GM12878 (cell line): ENCODE data around the gene UNC5B. TPM values are rescaled to one million over a fixed set of nuclear protein-coding genes. Genes with fewer than 3 reads are reported as not detected.

ENCODE experiments used
- ATAC-seq: fragments of 200-7000 bp; cut with Tn5 transposase; 3 replicates; pipeline ENCODE4 v1.9.1; 2020; ENCODE audit warnings: mild to moderate bottlenecking, moderate library complexity
- BruUV-seq: library from RNA; stranded (reverse); fragments of 400-500 nt; replicated peaks from 2 replicates; lab custom pipeline; 2021; lab: Mats Ljungman, UMichigan
- CTCF ChIA-PET: fragments of 300-600 bp; sonication (Branson Sonifier 250); formaldehyde crosslinking; extraction: SDS; loops from one replicate; lab custom pipeline; 2021; ENCODE audit warnings: inconsistent platforms; lab: Yijun Ruan, JAX
- POLR2A ChIA-PET: fragments of 350-600 bp; formaldehyde crosslinking; extraction: SDS; loops from one replicate; lab custom pipeline; 2021; ENCODE audit warnings: inconsistent platforms; lab: Charles Lee
- RAD21 ChIA-PET: fragments of 300-600 bp; sonication (Branson Sonifier 250); formaldehyde crosslinking; loops from one replicate; lab custom pipeline; 2023; ENCODE audit warnings: antibody characterized with exemption; ENCODE audit not compliant: unreplicated experiment; lab: Charles Lee
- SMC1A ChIA-PET: fragments of 300-600 bp; sonication (Branson Sonifier 250); formaldehyde crosslinking; loops from one replicate; lab custom pipeline; 2023; ENCODE audit not compliant: unreplicated experiment, uncharacterized antibody; lab: Charles Lee
- DNase-seq: peaks from one replicate; pipeline ENCODE4 v3.0.0-alpha.2; 2011; ENCODE audit warnings: low read depth, low spot score
- FAIRE-seq: peaks from 3 replicates; lab custom pipeline; 2011; peaks lifted over from hg19 to GRCh38; lab: Jason Lieb, UNC
- H2AFZ ChIP-seq: 2 replicates; pipeline ENCODE4 v1.6.0; 2011; ENCODE audit warnings: low read depth, low read length, control low read depth; ENCODE audit not compliant: control insufficient read depth
- H3K27ac ChIP-seq: 2 replicates; pipeline ENCODE4 v1.5.1; 2011; ENCODE audit warnings: control low read depth; ENCODE audit not compliant: control insufficient read depth, insufficient read depth
- H3K27me3 ChIP-seq, 2 experiments: replicated peaks in 1 of 2; 2 replicates each; pipeline versions ENCODE4 v1.6.0 to v1.6.1; 2011; ENCODE audit warnings: low read length in 1 of 2; ENCODE audit not compliant: control insufficient read depth in 2 of 2, insufficient read depth in 2 of 2
- H3K36me3 ChIP-seq, 2 experiments: 2 replicates each; pipeline ENCODE4 v1.5.1; 2011; ENCODE audit warnings: low read length in 1 of 2; ENCODE audit not compliant: control insufficient read depth in 2 of 2, insufficient read depth in 2 of 2
- H3K4me1 ChIP-seq: 2 replicates; pipeline ENCODE4 v1.6.1; 2011; ENCODE audit warnings: mild to moderate bottlenecking, low read length, moderate library complexity, mixed read lengths; ENCODE audit not compliant: control insufficient read depth, insufficient read depth
- H3K4me2 ChIP-seq: 2 replicates; pipeline ENCODE4 v1.6.0; 2011; ENCODE audit warnings: control low read depth; ENCODE audit not compliant: control insufficient read depth, insufficient read depth
- H3K4me3 ChIP-seq: fragments of 200-600 bp; sonication (generic); 2 replicates; pipeline ENCODE4 v1.5.1; 2016
- H3K79me2 ChIP-seq: 2 replicates; pipeline ENCODE4 v1.6.0; 2011; ENCODE audit warnings: low read length; ENCODE audit not compliant: control insufficient read depth, insufficient read depth
- H3K9ac ChIP-seq: 2 replicates; pipeline ENCODE4 v1.8.0; 2011; ENCODE audit warnings: low read length, control low read depth, mixed read lengths; ENCODE audit not compliant: control insufficient read depth, insufficient read depth
- H3K9me3 ChIP-seq: replicated peaks from 3 replicates; pipeline ENCODE4 v1.5.1; 2011; ENCODE audit warnings: mild to moderate bottlenecking, low read length; ENCODE audit not compliant: control insufficient read depth, insufficient read depth
- H4K20me1 ChIP-seq: 2 replicates; pipeline ENCODE4 v1.6.0; 2011; ENCODE audit not compliant: control insufficient read depth, insufficient read depth
- BCL11A ChIP-seq: IDR thresholded peaks from 2 replicates; pipeline ENCODE4 v1.6.1; 2011; ENCODE audit warnings: low read depth, low read length
- CHD4 ChIP-seq: fragments of 200-600 bp; sonication (generic); IDR thresholded peaks from 2 replicates; pipeline ENCODE4 v1.6.1; 2016; ENCODE audit warnings: mild to moderate bottlenecking
- CREB1 ChIP-seq: IDR thresholded peaks from 2 replicates; pipeline ENCODE4 v1.6.1; 2012; ENCODE audit warnings: low read depth, mild to moderate bottlenecking, inconsistent platforms
- EED ChIP-seq: sonication (generic); IDR thresholded peaks from 2 replicates; pipeline ENCODE4 v1.6.1; 2016; ENCODE audit warnings: antibody characterized with exemption, low read depth
- FOXK2 ChIP-seq: fragments of 450-650 bp; IDR thresholded peaks from 2 replicates; pipeline ENCODE4 v1.6.1; 2017; ENCODE audit warnings: mild to moderate bottlenecking, moderate library complexity
- IKZF1 ChIP-seq: fragments of 450-650 bp; conservative IDR thresholded peaks from 2 replicates; pipeline ENCODE4 v1.6.1; 2017; ENCODE audit warnings: antibody characterized with exemption, mild to moderate bottlenecking
- KAT2A ChIP-seq: conservative IDR thresholded peaks from 2 replicates; pipeline ENCODE4 v1.6.1; 2011; ENCODE audit warnings: low read depth, low read length; ENCODE audit not compliant: control insufficient read depth
- NBN ChIP-seq: fragments of 450-650 bp; IDR thresholded peaks from 2 replicates; pipeline ENCODE4 v1.6.1; 2016
- NFXL1 ChIP-seq: fragments of 450-650 bp; IDR thresholded peaks from 2 replicates; pipeline ENCODE4 v1.6.1; 2017; ENCODE audit warnings: antibody characterized with exemption, mild to moderate bottlenecking, borderline replicate concordance
- NR2C2 ChIP-seq: IDR thresholded peaks from 2 replicates; pipeline ENCODE4 v1.6.1; 2011; ENCODE audit warnings: borderline replicate concordance, low read depth; ENCODE audit not compliant: control insufficient read depth, insufficient read length
- POU2F2 ChIP-seq: IDR thresholded peaks from 3 replicates; pipeline ENCODE4 v1.6.1; 2011; ENCODE audit warnings: low read depth, mild to moderate bottlenecking, low read length, borderline replicate concordance
- RELA ChIP-seq: fragments of 450-650 bp; IDR thresholded peaks from 2 replicates; pipeline ENCODE4 v1.8.0; 2014; ENCODE audit warnings: borderline replicate concordance; ENCODE audit not compliant: partially characterized antibody
- RUNX3 ChIP-seq: IDR thresholded peaks from 2 replicates; pipeline ENCODE4 v1.6.1; 2012; ENCODE audit warnings: low read length, inconsistent platforms
- TCF12 ChIP-seq: IDR thresholded peaks from 2 replicates; pipeline ENCODE4 v1.6.1; 2011; ENCODE audit warnings: low read depth, mild to moderate bottlenecking, low read length
- WGBS: methylation state at CpG from one replicate; pipeline ENCODE4 v1.1.6; 2016; ENCODE audit warnings: low lambda C conversion rate; ENCODE audit not compliant: insufficient replicate concordance, insufficient coverage; ENCODE audit errors: missing lambda C conversion rate; 5-methylcytosine and 5-hydroxymethylcytosine counted together
- in situ Hi-C: fragments of 300-500 bp; cut with MboI; formaldehyde crosslinking; loops from 9 replicates; pipeline ENCODE4 v1.14.3; 2018; ENCODE audit warnings: mixed read lengths
- intact Hi-C: fragments of 100-400 bp; cut with micrococcal nuclease; formaldehyde crosslinking; loops from one replicate; pipeline ENCODE4 v1.14.2; 2022; ENCODE audit not compliant: unreplicated experiment
- polyA plus RNA-seq, 11 experiments: library from polyadenylated mRNA; depleted of rRNA in 4 of 11; unstranded in 6 of 11; stranded (reverse) in 5 of 11; fragments of >200 nt; fragmentation: Nextera tagmentation in 4 of 11; fragmentation: Illumina TruSeq in 1 of 11; extraction: Ambion mirVana in 4 of 11; extraction: Trizol in 1 of 11; gene quantifications; 1 replicate in 1 of 11; 2 replicates in 10 of 11; pipeline versions ENCODE4 v1.2.1 to v1.2.3, GENCODE V29; 2011 to 2016; ENCODE audit warnings: inconsistent platforms in 2 of 11, missing spikeins in 2 of 11, low read depth in 1 of 11
- total RNA-seq, 4 experiments: library from RNA; depleted of rRNA in 3 of 4; stranded (reverse); fragments of >200 nt in 3 of 4; fragmentation: Illumina TruSeq in 1 of 4; extraction: Trizol in 1 of 4; gene quantifications; 2 replicates each; pipeline versions ENCODE4 v1.2.1 to v1.2.3, GENCODE V29; 2013 to 2021
- TF ChIP-seq, protein P1 (sequence below): fragments of 450-650 bp; conservative IDR thresholded peaks from 2 replicates; pipeline ENCODE4 v1.6.1; 2017; ENCODE audit warnings: mild to moderate bottlenecking, moderate library complexity
- TF ChIP-seq, protein P2 (sequence below): IDR thresholded peaks from 2 replicates; pipeline ENCODE4 v1.6.1; 2012; ENCODE audit warnings: low read depth, low read length, improper control_type of control experiment

UNC5B gene
- total and polyA plus RNA-seq, 10 of the 15 experiments (the other 5 are each of a cell fraction or from before 2014, with no cell fraction given), result 0.03 to 0.08 TPM; not detected in 8

DNA sequence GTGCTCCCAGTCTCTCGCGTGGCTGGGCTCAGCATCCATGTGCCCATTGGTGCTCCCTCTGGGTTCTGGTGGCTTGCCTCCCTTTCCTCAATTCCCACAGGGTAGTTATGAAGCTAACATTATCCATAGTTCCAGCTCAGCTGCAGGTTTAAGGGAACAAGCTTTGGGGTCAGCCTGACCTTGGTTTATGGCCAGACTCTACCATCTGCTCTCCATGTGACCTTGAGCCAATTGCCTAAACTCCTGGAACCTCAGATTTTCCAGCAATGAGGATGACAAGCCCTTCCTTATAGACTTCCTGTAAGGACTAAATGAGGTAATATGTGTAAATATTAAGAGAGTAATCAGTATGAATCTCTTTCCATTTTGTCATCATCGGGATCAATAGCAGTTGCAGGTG, 96.6 kb downstream of the UNC5B start:
- FAIRE-seq (no peak), DNase-seq (no peak), ATAC-seq (no peak)
- ChIA-PET RAD21 (interaction anchor here (0.7 to 1.6 kb wide), 4 partner anchors 10 to 399 kb away, joined by 3 to 4 read pairs (median 3); partner anchors contain the start of gene SLC29A3), POLR2A (no interaction called here), CTCF (interaction anchor here (1.0 to 2.1 kb wide), 8 partner anchors 9 to 399 kb away, joined by 3 to 9 read pairs (median 6); partner anchors contain the start of gene SLC29A3), SMC1A (interaction anchor here (1.3 to 2.0 kb wide), 2 partner anchors 10 to 14 kb away, joined by 4 to 6 read pairs; partner anchors contain the start of gene SLC29A3)
- no peaks in the 10 kb centered on the region for H3K36me3 ChIP-seq
- no peak overlapping the region for H2AFZ ChIP-seq
- no peaks in the 10 kb centered on the region for H3K9me3 ChIP-seq
- peaks cover 9% of the 10 kb centered on the region; the same call in 1 of the 2 replicates for H3K4me1 ChIP-seq
- no peaks in the 10 kb centered on the region for H3K27me3 ChIP-seq
- no peak overlapping the region for H3K4me3 ChIP-seq
- BruUV-seq, result no TSS peak
- H3K79me2 ChIP-seq, result no peaks in the 10 kb centered on the region
- no peak overlapping the region for H3K4me2 ChIP-seq
- in situ Hi-C loops, result no loop called here
- no peak overlapping the region for H3K9ac ChIP-seq
- H3K27ac ChIP-seq, result no peak overlapping the region
- no peaks in the 10 kb centered on the region for H4K20me1 ChIP-seq
- intact Hi-C loops, result no loop called here
- TF ChIP-seq RUNX3, result no peak
- no peak for TF ChIP-seq EED
- TF ChIP-seq NR2C2, result no peak
- TF ChIP-seq TCF12, result no peak
- no peak for TF ChIP-seq NBN
- no peak for TF ChIP-seq POU2F2
- TF ChIP-seq, protein P1, sequence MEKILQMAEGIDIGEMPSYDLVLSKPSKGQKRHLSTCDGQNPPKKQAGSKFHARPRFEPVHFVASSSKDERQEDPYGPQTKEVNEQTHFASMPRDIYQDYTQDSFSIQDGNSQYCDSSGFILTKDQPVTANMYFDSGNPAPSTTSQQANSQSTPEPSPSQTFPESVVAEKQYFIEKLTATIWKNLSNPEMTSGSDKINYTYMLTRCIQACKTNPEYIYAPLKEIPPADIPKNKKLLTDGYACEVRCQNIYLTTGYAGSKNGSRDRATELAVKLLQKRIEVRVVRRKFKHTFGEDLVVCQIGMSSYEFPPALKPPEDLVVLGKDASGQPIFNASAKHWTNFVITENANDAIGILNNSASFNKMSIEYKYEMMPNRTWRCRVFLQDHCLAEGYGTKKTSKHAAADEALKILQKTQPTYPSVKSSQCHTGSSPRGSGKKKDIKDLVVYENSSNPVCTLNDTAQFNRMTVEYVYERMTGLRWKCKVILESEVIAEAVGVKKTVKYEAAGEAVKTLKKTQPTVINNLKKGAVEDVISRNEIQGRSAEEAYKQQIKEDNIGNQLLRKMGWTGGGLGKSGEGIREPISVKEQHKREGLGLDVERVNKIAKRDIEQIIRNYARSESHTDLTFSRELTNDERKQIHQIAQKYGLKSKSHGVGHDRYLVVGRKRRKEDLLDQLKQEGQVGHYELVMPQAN, result no peak
- TF ChIP-seq CREB1, result no peak
- no peak for TF ChIP-seq BCL11A
- no peak for TF ChIP-seq CHD4
- TF ChIP-seq FOXK2, result no peak
- no peak for TF ChIP-seq NFXL1
- TF ChIP-seq RELA, result no peak
- TF ChIP-seq IKZF1, result no peak
- TF ChIP-seq, protein P2, sequence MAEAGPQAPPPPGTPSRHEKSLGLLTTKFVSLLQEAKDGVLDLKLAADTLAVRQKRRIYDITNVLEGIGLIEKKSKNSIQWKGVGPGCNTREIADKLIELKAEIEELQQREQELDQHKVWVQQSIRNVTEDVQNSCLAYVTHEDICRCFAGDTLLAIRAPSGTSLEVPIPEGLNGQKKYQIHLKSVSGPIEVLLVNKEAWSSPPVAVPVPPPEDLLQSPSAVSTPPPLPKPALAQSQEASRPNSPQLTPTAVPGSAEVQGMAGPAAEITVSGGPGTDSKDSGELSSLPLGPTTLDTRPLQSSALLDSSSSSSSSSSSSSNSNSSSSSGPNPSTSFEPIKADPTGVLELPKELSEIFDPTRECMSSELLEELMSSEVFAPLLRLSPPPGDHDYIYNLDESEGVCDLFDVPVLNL, result no peak
- TF ChIP-seq KAT2A, result no peak
- 48% methylated on average over 3 of the region's 3 CpGs for WGBS
